Chondrocyte (in vitro differentiated cells): ENCODE data around the gene PRKAG2. TPM values are rescaled to one million over a fixed set of nuclear protein-coding genes. Genes with fewer than 3 reads are reported as not detected.

Source experiments
- DNase-seq: peaks from one replicate; pipeline ENCODE4 v3.0.0; 2021; ENCODE audit warnings: mixed read lengths, low spot score
- H3K27ac Mint-ChIP-seq: one replicate; pipeline ENCODE4 v1.8.0; 2021; ENCODE audit warnings: mild to moderate bottlenecking, moderate library complexity, mixed read lengths; ENCODE audit not compliant: unreplicated experiment
- H3K27me3 Mint-ChIP-seq: 2 replicates; pipeline ENCODE4 v1.8.0; 2021; ENCODE audit warnings: low read depth, mixed read lengths
- H3K36me3 Mint-ChIP-seq: 2 replicates; pipeline ENCODE4 v1.8.0; 2021; ENCODE audit warnings: low read depth, mixed read lengths
- H3K4me1 Mint-ChIP-seq: 2 replicates; pipeline ENCODE4 v1.8.0; 2021; ENCODE audit warnings: low read depth, mild to moderate bottlenecking, mixed read lengths
- H3K4me3 Mint-ChIP-seq: one replicate; pipeline ENCODE4 v1.8.0; 2021; ENCODE audit warnings: mild to moderate bottlenecking, moderate library complexity, mixed read lengths; ENCODE audit not compliant: unreplicated experiment
- H3K9me3 Mint-ChIP-seq: 2 replicates; pipeline ENCODE4 v1.8.0; 2021; ENCODE audit warnings: low read depth, mixed read lengths
- CTCF ChIP-seq: fragments of 200-600 bp; sonication (generic); IDR thresholded peaks from 2 replicates; pipeline ENCODE4 v1.5.0; 2021; ENCODE audit warnings: antibody characterized with exemption, mild to moderate bottlenecking, moderate library complexity
- total RNA-seq: library from RNA; stranded (reverse); gene quantifications from 3 replicates; pipeline ENCODE4 v1.2.1, GENCODE V29; 2021

Gene PRKAG2
- total RNA-seq, 1 donor from 2014 or later: 35.4 TPM

GRCh38 chr7:151571471-151571870 lies 305.4 kb downstream of the PRKAG2 start:
- TF ChIP-seq CTCF: no peak
- Mint-ChIP-seq H3K27ac (no peak overlapping the region), H3K36me3 (peaks cover 12% of the 10 kb centered on the region), H3K4me1 (peaks cover 12% of the 10 kb centered on the region), H3K27me3 (no peaks in the 10 kb centered on the region), H3K4me3 (no peak overlapping the region), H3K9me3 (no peaks in the 10 kb centered on the region)
- no peak for DNase-seq

- Mint-ChIP-seq H3K9me3 (no peaks in the 10 kb centered on the region), H3K36me3 (peaks cover 11% of the 10 kb centered on the region), H3K4me3 (no peak overlapping the region), H3K4me1 (peaks cover 12% of the 10 kb centered on the region), H3K27ac (no peak overlapping the region), H3K27me3 (no peaks in the 10 kb centered on the region)
- TF ChIP-seq CTCF: peak; percentile 87
- no peak for DNase-seq
Measured at GRCh38 chr7:151570366-151570915, 306.5 kb downstream of the PRKAG2 start.

GRCh38 chr7:151568956-151569940 lies 307.7 kb downstream of the PRKAG2 start:
- TF ChIP-seq CTCF: no peak
- Mint-ChIP-seq H3K27me3 (no peaks in the 10 kb centered on the region), H3K9me3 (no peaks in the 10 kb centered on the region), H3K36me3 (peaks cover 9% of the 10 kb centered on the region), H3K4me1 (peaks cover 11% of the 10 kb centered on the region), H3K4me3 (no peak overlapping the region), H3K27ac (no peak overlapping the region)
- DNase-seq: no peak

GRCh38 chr7:151566897-151567320 lies 310.0 kb downstream of the PRKAG2 start:
- Mint-ChIP-seq H3K9me3 (no peaks in the 10 kb centered on the region), H3K4me3 (no peak overlapping the region), H3K4me1 (peaks cover 6% of the 10 kb centered on the region), H3K27me3 (no peaks in the 10 kb centered on the region), H3K27ac (no peak overlapping the region), H3K36me3 (peaks cover 11% of the 10 kb centered on the region)
- DNase-seq: no peak
- TF ChIP-seq CTCF: no peak

- Mint-ChIP-seq H3K36me3 (peaks cover 16% of the 10 kb centered on the region), H3K4me3 (no peak overlapping the region), H3K27me3 (no peaks in the 10 kb centered on the region), H3K9me3 (no peaks in the 10 kb centered on the region), H3K27ac (no peak overlapping the region), H3K4me1 (peaks cover 4% of the 10 kb centered on the region)
- DNase-seq: no peak
- no peak for TF ChIP-seq CTCF
Measured at GRCh38 chr7:151565541-151565940, 311.4 kb downstream of the PRKAG2 start.
